Fibroblast of lung (primary cell): Measurements from ENCODE around the gene POLR2E.

ENCODE experiments used
- CTCF ChIP-seq, 2 donors: IDR thresholded peaks in 1 of 2; conservative IDR thresholded peaks in 1 of 2; 1 replicate in 1 of 2; 2 replicates in 1 of 2; pipeline ENCODE4 v1.5.1; 2011 to 2012; ENCODE audit warnings: low read length in 2 of 2, control low read depth in 1 of 2, inconsistent platforms in 1 of 2, low read depth in 1 of 2, mild to moderate bottlenecking in 1 of 2
- EZH2 ChIP-seq: IDR thresholded peaks from 2 replicates; pipeline ENCODE4 v1.5.1; 2012; ENCODE audit warnings: low read length, control low read depth, mild to moderate bottlenecking; ENCODE audit errors: missing control alignments

DNA sequence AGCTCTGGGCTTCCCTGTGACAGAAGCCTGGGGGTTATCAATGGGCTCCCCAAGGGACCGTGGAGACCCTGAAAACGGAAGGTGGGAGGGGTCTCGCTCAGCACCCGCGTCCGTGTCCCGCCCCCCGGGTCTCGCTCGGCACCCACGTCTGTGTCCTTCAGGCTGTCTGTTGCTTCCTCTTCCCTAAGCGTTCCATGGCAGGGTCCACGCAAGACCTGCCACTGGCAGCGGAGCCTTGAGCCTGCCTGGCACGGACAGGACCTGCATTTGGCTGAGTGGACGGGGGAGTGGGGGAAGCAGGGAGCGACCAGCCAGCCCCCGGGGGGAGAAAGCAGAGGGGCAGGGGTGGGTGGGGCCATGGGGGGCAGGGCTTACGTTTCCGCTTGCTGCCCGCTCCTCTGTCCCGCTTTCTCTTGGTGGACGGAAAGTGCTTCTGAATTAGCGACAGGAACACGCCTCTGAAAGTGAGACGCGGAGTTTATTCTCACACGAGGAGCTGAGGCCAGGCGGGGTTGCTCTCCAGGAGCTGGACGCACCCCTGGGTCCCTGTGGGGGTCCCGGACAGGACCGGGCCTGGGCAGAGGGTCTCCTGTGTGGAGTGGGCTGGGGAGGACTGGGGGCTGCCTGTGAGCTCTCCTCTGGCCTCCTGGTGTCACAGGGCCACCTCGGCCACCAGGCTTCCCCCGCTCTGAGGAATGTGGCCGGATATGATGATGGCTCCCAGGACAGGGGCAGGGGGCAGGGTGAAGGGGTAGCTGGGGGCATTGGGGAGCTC is 20.7 kb upstream of the POLR2E start:
- TF ChIP-seq CTCF (conservative IDR thresholded peaks at IDR 0.05 in 1 of 2, IDR thresholded peaks at IDR 0.05 in 1 of 2; ENCODE audit: low read depth in 1 of 2, low read length in 2 of 2) (no peak), EZH2 (no peak)
